Endometrial microvascular endothelial cells (primary cell): ENCODE results near the gene EGFL6. TPM values are rescaled to one million over a fixed set of nuclear protein-coding genes. Genes with fewer than 3 reads are reported as not detected.
"Not testable (repeated sequence)": the region's sequence is repeated elsewhere in the genome, so short reads cannot be mapped to it uniquely, and the experiment has no call there.

ENCODE experiments used
- in situ Hi-C: cut with HindIII; loops from 2 replicates; pipeline ENCODE4 v1.10.0; 2017; ENCODE audit warnings: low sequenced_read_pairs, low pct_unique_long_range_greater_than_20kb; ENCODE audit errors: inconsistent ontology term
- total RNA-seq: library from RNA; depleted of rRNA; stranded (reverse); fragments of >200 nt; gene quantifications from one replicate; pipeline ENCODE4 v1.2.3, GENCODE V29; 2015; ENCODE audit errors: inconsistent ontology term

The EGFL6 gene
- total RNA-seq, 1 donor from 2014 or later = not detected

DNA sequence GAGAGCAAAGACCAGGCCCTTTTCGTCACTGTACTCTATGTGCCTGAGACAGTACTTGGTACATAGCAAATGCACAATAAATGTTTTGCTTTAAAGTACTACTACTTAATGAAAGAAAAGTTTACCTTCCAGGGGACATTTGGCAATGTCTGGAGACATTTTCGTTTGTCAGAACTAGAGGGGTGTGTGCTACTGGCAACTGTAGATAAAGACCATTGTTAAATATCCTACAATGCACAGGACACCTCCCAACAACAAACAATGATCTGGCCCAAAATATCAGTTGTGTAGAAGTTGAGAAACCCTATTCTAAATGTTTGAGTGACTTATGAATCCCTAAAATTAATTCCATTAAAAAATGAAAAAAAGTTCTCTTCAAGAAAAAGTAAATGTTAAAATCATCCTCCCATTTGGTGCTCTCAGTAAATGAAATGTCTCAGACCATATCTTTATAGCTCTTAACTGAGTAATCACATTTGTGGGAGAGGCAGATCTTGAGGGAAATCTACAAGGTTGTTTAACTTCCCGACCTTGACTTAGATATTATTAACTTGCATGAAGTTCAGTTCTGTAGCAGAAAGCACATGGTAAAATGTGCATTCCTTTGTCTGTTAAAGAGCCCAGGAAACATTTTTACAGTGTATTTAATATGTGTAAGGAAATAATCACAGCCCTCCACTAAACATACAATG lies 18.5 kb downstream of the EGFL6 start:
- in situ Hi-C loops = no loop called here

DNA sequence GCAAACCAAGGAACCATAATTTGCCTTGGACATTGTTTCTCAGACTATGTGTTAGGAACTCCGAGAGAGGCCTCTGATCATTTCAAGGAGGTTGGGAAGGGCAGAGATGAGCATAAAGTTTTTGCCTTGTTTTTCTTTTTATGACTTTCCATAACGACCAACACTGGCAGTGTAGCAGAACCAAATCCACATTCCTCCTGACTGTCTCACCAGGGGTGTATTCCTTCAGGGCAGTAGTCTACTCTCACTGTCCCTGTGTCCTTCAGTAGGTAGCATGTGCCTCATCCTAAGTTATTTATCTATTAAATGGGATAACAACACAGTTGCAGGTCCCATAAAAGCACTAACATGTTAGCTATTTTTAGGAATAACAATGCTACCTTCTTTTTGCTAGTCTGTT lies 20.8 kb downstream of the EGFL6 start:
- in situ Hi-C loops = no loop called here

DNA sequence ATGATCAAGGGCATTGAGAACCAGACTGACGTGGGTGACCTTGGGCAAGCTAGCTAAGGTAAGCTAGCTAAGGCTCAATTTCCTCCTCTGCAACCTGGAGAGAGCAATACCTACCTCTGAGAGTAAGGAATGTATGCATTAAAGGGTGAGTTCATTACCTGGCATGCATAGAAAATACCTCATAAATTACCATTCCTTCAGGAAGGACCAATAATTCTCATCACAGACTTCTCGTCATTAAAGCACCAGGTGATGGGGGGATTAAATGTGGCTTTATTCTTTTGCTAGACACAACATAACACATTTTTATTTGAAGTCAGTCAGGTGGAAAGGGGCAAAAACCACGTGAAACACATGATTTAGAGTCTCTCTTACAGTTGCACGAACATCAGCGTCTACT lies 21.5 kb downstream of the EGFL6 start:
- in situ Hi-C loops = no loop called here

DNA sequence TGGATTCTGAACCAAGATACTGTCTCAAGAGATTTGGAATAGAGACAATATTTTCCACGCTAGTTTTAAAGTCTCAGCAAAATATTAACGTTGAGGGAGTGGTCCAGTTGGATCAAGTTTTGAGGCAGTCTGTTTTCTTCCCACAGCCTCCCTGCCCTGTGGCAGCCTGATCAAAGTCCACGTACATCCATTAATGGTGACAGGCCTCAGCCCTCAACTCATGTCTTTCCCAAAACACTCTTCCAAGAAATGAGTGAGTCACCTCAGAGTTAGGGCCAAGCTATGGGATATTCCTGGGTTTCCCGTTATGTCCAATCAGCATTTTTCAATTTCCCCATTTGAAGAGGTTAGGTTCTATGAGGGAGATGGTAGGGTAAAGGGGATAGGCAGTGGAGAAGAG lies 28.5 kb downstream of the EGFL6 start:
- in situ Hi-C loops = no loop called here

DNA sequence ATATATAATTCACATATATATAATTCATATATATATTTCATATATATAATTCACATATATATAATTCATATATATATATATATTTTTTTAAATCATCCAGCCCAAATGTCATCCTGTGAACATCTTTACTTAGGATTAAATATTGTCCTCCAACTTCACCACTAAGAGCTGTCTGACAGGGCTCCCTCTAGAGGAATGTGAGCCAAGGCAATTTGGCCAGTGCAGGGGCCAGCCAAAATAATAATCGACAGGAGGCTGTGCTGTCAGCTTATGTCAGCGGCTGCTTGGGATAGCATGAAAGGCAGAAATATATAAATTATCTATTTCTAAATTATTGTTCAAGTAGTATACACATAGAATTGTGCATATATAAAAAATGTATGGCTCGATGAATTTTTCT lies 29.5 kb downstream of the EGFL6 start:
- in situ Hi-C loops = no loop called here

DNA sequence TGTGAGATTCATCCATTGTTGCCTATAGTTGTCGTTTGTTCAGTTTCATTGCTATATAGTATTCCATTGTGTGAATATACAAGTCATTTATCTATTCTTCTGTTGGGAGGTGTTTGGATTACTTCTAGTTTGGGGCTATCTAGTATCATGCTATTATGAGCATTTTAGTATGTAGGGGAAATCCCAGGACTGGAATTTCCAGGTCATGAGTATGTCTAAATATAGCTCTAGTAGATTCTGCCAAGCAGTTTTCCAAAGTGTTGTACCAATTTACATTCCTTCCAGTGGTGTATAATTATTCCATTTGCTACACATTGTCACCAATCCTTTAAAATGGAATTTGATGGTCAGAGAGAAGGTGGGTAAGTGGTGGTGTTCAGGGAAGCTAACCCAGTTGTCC lies 30.1 kb downstream of the EGFL6 start:
- in situ Hi-C loops = no loop called here

DNA sequence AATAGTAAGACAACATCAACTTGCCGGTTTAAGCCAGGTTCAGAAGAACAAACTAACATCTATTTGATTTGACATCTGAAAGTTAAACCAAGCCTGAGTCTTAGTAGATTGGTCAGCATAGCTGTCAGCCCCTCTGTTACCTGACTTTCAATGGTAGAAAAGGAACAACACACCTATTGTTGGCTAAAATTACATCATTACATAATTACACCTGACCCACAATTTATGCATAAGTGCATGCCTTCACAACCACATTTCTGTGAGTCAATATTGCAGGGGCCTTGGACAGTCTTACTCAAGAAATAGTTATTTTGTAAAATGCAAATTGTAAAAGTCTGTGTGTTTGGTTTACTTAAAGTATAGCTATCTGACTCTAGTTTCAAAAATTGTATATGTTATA lies 36.2 kb downstream of the EGFL6 start:
- in situ Hi-C loops = no loop called here

DNA sequence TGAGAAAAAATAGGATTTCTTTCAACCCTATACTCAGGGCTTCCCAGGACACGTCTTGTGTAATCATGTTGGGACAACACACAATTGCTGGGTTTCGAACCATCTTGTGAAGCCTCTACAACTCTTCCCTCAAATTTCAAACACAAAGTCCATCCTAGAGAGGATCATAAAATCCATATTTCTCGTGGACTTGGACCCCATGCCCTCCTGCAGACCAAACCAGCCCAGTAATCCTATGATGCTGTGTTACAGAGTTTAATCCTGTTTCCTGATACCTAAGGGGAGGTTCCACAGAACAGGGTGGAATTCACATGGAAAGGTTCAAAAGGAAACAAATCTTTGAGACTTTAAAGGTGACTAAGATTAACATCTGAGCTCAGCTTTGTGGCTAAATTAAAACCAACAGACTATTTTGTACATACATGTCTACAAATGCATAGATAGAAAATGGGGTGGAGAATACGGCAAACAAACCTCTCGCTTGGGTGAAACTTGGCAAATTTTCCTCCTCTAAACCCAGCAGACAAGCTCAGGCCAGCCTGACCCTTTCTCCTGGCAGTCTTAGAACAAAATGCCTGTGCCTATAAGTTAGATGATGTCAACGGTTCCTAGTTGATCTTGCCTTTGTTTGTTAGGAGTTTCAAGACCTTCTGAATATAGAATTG lies 38.1 kb downstream of the EGFL6 start:
- in situ Hi-C loops = no loop called here

DNA sequence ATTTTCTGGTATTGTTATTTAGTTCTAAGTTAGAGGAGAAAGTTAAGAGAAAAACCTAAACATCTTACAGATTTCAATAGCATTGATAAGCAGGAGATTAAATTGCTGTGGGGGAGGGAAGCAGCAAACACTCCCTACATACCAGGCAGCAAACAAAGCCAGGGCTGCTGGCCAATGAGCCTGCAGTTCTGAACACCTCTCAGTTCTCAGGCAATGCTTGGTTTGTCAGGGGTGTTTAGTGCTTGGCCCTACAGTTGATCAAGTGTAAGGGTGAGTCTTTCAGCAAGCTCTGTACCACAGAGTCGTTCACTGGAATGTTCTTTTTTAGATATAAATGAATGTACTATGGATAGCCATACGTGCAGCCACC lies 38.6 kb downstream of the EGFL6 start:
- in situ Hi-C loops = no loop called here

DNA sequence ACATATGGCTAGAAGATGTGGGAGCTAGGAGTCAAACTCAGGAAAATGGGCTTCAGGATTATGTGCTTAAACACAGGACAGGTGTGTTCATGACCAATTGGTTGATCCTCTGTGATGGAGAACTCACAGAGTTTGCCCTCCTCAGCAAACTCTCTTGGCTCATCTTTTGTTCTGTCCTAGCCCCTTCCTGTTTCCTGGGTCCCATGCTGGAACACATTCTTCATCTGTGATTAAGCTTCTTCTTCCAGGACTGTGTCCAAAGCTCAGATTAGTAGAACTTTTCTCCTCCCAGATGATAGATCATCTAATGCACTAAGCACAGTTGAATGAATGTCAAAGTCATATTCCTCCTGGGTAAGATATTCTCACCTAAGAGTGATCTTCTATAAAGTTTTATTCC lies 44.8 kb downstream of the EGFL6 start:
- in situ Hi-C loops = no loop called here

DNA sequence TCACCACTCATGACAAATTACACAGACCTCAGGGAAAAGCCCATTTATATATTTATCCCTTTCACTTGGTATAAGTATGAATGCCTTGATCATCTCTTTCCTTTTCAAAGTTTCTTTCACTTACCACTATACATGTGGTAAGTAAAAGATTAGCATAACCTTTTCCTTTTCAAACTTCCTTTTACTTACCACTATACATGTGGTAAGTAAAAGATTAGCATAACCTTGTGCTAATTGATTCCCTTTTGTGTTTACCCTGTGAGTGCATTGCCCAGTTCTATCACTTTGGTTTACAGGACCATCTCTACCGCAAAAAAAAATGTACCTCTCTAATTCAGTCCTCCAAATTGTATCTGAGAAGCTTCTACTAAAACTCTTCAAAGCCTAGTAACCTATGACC lies 50.8 kb downstream of the EGFL6 start:
- in situ Hi-C loops = no loop called here

DNA sequence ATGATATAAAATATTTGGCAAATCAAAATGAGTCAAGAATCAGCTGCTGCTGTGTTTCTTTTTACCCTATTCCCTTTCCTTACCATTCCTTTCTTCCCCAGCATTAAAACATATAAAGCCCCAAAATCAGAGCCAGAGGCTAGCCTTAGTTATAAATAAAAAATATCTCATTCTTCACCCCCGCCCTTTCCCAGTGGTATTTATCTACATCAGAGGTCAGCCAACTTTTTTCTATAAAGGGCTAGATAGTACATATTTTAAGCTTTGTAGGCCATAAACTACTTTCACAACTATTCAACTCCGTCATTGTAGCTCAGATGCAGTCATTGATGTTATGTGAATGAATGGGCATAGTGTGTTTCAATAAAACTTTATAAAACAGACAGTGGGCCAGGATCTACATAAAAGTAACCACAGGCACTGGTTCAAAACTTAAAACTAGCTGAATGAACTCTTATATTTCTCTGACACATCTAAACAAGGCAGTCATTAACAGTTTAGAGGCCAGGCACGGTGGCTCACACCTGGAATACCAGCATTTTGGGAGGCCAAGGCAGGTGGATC lies 53.1 kb downstream of the EGFL6 start:
- in situ Hi-C loops = no loop called here

DNA sequence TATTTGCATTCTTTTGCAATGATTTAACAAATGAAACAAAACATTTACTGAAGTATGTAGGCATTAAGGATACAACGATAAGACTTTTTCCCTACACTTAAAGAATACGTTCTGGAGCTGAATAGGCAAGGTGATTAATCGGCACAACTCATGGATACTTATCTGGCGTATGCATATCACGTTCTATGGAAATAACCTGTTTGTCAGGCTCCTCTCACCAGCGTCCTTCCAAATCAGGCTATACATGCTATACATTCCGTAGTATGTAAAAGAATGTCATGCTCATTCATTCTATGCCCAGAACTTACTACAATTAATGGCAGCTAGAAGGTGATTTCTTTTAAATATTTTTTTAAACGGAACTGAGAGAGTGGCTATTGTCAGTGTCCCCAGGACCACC lies 57.9 kb downstream of the EGFL6 start:
- in situ Hi-C loops = no loop called here

DNA sequence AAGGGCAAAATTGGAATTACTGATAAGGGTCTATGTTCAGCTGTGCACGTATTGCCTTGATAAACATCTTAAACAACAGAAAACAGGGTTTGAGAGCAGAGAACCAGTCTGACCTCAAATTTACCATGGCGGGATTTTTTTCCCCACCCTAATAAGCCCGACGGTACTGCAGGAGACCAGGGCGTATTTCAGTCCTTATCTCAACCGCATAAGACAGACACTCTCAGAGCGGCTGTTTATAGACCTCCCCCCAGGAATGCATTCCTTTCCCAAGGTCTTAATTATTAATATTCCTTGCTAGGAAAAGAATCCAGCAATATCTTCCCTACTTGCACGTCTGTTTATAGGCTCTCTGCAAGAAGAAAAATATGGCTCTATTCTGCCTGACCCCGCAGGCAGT lies 67.8 kb downstream of the EGFL6 start:
- in situ Hi-C loops = not testable (repeated sequence)

DNA sequence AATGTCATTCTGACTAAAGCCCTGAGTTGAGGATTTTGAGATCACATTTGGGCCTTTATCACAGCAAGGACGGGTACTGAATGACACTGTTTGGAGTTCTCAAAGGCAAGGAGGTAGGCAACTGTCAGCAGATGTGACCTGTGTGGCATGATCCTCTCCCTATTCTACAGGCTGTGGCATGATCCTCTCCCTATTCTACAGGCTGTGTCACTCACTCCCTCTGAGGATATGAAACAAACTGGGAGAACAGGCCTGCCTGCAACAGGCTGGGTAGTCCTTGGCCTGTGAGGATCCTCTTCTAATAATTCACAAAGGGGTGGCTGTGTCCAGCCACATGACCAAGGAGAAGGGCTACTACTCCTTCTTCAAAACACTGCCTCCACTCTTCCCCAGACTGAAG lies 68.6 kb downstream of the EGFL6 start:
- in situ Hi-C loops = no loop called here

DNA sequence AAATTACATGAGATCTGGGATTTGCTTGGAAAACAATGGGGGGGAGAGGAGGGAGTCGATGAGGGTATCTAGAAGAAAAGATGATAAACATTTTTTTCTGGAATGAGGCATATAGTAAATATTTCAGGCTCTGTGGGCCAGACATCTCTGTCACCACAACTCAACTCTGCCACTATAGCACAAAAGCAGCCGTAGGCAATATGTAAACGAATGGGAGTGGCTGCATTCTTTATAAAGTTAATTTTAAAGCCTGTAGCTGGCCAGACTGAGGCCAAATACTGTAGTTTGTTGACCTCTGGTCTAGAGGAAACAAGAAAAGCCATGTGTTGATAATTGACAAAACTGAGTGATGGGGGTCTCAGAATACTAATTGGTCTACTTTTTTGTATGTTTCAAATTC lies 69.4 kb downstream of the EGFL6 start:
- in situ Hi-C loops = no loop called here

DNA sequence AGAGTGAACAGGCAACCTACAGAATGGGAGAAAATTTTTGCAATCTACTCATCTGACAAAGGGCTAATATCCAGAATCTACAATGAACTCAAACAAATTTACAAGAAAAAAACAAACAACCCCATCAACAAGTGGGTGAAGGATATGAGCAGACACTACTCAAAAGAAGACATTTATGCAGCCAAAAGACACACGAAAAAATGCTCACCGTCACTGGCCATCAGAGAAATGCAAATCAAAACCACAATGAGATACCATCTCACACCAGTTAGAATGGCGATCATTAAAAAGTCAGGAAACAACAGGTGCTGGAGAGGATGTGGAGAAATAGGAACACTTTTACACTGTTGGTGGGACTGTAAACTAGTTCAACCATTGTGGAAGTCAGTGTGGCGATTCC lies 72.3 kb downstream of the EGFL6 start:
- in situ Hi-C loops = not testable (repeated sequence)

DNA sequence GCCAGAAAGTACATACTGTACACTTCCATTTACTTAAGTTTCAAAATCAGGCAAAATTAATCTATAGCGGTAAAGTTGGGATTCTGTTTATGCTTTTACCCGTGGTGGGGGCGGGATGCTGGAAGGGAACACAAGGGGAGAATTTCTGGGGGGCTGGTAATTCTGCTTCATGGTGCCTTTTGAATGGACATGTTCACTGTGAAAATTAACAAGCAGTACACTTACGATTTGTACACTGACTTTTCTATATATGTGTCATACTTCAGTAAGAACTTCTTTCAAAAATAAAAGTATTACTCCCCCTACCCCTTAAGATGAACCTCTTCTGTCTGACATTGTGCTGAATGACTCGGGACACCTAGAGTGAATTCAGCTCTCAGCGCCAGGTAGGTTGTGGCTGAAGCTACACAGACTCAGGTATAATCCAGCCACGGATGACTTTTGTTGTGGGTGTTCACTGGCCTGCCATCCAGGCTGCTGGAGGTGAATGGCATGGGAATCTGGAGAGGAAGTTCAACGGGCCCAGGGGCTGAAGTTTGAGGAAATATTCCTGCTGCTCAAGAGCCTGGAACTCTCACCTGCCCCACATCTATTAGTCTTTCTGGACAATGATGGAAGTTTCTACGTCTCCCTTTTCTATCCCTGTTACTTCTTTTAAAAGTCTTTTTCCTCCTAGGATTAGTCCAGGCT lies 76.2 kb downstream of the EGFL6 start:
- in situ Hi-C loops = no loop called here

DNA sequence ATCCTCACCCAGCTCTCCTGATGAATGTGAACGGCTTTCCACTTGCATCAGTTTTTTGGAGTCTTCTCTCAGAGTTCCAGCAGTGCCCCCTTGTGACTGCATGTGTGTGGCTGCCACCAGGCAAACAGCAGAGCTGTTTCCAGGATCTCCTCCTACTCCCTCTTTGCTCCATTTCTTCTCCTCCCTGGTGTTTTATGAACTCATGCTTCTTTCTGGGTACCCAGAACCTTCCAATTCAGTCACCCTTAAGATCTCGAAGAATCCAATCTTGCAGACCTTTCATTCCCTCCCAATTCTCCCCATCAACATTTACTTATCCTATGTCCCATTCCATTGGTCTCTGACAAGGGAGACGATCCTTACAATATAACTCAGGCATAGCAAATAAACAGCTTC lies 76.8 kb downstream of the EGFL6 start:
- in situ Hi-C loops = no loop called here

DNA sequence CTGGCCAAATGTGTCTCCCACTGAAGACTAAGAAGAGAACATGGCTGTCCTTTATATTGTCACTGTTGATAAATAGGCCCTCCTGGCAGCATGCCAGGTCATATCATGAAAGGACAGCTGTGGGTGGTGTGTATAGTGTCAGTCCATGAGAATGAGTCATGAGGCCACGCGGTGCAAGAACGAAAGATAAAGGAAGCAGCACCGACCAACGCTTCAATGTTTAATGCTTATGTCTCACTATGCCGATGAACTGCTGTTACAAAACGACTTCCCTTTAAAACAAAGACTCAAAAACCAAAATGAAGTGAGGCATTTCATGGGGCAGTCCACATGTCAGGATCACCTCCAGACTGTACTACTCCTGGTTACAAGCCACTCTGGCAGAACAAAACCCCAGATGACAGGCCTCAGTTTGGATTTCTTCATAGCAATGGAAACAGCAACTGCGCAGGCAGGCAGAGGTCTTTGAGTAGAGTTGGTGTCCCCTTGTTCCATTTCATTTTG lies 78.4 kb downstream of the EGFL6 start:
- in situ Hi-C loops = no loop called here
